Measurements from ENCODE around the gene KIAA1217. TPM values are rescaled to one million over a fixed set of nuclear protein-coding genes. Genes with fewer than 3 reads are reported as not detected.

The KIAA1217 gene
- total RNA-seq, 1 experiment from 2014 or later = 23.4 TPM

DNA sequence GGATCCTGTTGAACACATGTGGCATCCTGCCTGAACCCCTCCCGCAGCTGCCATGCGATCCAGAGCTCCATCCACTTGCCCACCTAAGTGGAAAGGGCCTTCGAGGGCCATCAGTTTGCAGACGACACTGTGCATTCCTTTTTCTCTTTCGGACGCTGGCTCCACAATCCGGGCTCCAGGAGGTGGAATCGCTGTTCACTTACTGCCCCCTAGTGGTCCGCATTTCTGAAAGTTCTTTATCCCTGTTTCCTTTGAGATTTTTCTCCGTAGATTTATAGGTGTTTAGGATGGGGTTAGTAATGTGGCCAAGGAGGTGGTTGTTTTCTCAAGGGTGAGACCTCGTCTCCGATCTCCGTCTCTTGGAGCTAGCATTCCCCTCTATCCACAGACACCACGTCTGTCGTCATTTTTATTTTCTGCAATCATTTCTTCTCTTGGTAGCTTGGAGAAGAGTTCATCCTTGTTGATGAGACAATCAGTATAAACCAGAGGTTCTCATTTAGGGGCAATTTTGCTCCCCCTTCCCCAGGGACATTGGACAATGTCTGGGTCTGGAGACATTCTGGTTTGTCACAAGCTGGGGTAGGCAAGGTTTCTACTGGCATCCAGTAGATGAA lies 310.2 kb downstream of the KIAA1217 start:
- H3K27me3 Mint-ChIP-seq (ENCODE audit: low read depth) = no peaks in the 10 kb centered on the region
- peaks cover 7% of the 10 kb centered on the region for H3K36me3 Mint-ChIP-seq
- no peak overlapping the region for H3K27ac Mint-ChIP-seq
- ChIA-PET POLR2A (interaction anchor here (0.6 to 1.0 kb wide), 2 partner anchors 212 to 948 kb away, joined by 3 to 4 read pairs; no protein-coding TSS in a partner anchor), CTCF (interaction anchor here (0.6 to 2.7 kb wide), 15 partner anchors 15 to 1204 kb away, joined by 3 to 15 read pairs (median 6); no protein-coding TSS in a partner anchor)
- no peaks in the 10 kb centered on the region for H3K9me3 Mint-ChIP-seq
- DNase-seq (ENCODE audit: low spot score) = peak; percentile 67
- no peak overlapping the region for H3K4me3 Mint-ChIP-seq
- ATAC-seq = peak; percentile 60
- peaks cover 12% of the 10 kb centered on the region for H3K4me1 Mint-ChIP-seq
- TF ChIP-seq, protein P1, sequence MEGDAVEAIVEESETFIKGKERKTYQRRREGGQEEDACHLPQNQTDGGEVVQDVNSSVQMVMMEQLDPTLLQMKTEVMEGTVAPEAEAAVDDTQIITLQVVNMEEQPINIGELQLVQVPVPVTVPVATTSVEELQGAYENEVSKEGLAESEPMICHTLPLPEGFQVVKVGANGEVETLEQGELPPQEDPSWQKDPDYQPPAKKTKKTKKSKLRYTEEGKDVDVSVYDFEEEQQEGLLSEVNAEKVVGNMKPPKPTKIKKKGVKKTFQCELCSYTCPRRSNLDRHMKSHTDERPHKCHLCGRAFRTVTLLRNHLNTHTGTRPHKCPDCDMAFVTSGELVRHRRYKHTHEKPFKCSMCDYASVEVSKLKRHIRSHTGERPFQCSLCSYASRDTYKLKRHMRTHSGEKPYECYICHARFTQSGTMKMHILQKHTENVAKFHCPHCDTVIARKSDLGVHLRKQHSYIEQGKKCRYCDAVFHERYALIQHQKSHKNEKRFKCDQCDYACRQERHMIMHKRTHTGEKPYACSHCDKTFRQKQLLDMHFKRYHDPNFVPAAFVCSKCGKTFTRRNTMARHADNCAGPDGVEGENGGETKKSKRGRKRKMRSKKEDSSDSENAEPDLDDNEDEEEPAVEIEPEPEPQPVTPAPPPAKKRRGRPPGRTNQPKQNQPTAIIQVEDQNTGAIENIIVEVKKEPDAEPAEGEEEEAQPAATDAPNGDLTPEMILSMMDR (IDR thresholded peaks at IDR 0.05) = peak; percentile 66
- TF ChIP-seq, protein P2, sequence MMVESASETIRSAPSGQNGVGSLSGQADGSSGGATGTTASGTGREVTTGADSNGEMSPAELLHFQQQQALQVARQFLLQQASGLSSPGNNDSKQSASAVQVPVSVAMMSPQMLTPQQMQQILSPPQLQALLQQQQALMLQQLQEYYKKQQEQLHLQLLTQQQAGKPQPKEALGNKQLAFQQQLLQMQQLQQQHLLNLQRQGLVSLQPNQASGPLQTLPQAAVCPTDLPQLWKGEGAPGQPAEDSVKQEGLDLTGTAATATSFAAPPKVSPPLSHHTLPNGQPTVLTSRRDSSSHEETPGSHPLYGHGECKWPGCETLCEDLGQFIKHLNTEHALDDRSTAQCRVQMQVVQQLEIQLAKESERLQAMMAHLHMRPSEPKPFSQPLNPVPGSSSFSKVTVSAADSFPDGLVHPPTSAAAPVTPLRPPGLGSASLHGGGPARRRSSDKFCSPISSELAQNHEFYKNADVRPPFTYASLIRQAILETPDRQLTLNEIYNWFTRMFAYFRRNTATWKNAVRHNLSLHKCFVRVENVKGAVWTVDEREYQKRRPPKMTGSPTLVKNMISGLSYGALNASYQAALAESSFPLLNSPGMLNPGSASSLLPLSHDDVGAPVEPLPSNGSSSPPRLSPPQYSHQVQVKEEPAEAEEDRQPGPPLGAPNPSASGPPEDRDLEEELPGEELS (CRISPR knock-in tag; IDR thresholded peaks at IDR 0.05) = no peak

DNA sequence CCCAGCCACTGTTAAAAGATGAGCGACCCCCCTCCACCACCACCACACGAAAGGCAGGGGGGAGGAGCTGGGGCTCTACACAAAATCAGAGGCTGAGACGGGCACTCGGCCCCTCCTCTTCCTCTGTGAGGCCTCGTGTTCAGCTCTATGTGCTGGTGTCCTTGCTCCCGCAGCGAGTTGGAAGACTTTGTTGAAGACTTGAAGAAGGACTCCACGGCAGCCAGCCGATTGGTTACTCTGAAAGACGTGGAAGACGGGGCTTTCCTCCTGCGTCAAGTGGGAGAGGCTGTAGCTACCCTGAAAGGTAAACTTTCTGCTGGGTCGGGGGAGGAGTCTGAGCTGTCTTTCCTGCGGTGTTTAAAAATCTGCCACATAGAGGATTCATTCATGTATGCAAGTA lies 311.0 kb downstream of the KIAA1217 start:
- Mint-ChIP-seq H3K27ac (peak overlapping the region; percentile 22; the same call in 1 of the 2 replicates), H3K4me3 (peak overlapping the region; percentile 33), H3K27me3 (ENCODE audit: low read depth) (no peaks in the 10 kb centered on the region), H3K36me3 (peaks cover 7% of the 10 kb centered on the region), H3K4me1 (peaks cover 12% of the 10 kb centered on the region), H3K9me3 (no peaks in the 10 kb centered on the region)
- CTCF ChIA-PET = interaction anchor here (0.7 to 2.7 kb wide), 16 partner anchors 9 to 1205 kb away, joined by 3 to 15 read pairs (median 4); no protein-coding TSS in a partner anchor
- POLR2A ChIA-PET = interaction anchor here (1.0 kb wide), 1 partner anchor 213 kb away, joined by 3 read pairs; no protein-coding TSS in a partner anchor
- peak; percentile 72 for ATAC-seq
- peak; percentile 41 for DNase-seq (ENCODE audit: low spot score)
- TF ChIP-seq, protein P3, sequence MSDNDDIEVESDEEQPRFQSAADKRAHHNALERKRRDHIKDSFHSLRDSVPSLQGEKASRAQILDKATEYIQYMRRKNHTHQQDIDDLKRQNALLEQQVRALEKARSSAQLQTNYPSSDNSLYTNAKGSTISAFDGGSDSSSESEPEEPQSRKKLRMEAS (CRISPR knock-in tag; IDR thresholded peaks at IDR 0.05) = peak; percentile 62
- TF ChIP-seq KAT7 (CRISPR knock-in tag; IDR thresholded peaks at IDR 0.05; ENCODE audit: borderline replicate concordance) = no peak

DNA sequence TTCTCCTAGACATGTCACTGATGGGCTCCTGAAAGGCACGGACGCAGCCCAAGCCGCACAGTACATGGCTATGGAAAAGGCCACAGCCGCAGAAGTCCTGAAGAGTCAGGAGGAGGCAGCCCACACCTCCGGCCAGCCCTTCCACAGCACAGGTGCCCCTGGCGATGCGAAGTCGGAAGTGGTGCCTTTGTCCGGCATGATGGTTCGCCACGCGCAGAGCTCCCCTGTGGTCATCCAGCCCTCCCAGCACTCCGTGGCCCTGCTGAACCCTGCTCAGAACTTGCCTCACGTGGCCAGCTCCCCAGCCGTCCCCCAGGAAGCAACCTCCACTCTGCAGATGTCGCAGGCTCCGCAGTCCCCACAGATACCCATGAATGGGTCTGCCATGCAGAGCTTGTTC lies 315.4 kb downstream of the KIAA1217 start:
- H3K9me3 Mint-ChIP-seq = no peaks in the 10 kb centered on the region
- ATAC-seq = no peak
- no peak for DNase-seq (ENCODE audit: low spot score)
- H3K4me3 Mint-ChIP-seq = no peak overlapping the region
- peaks cover 11% of the 10 kb centered on the region for H3K36me3 Mint-ChIP-seq
- ChIA-PET POLR2A (no interaction called here), CTCF (no interaction called here)
- no peak overlapping the region for H3K27ac Mint-ChIP-seq
- peaks cover 9% of the 10 kb centered on the region for H3K4me1 Mint-ChIP-seq
- H3K27me3 Mint-ChIP-seq (ENCODE audit: low read depth) = no peaks in the 10 kb centered on the region
- TF ChIP-seq FOXK1 (CRISPR knock-in tag; IDR thresholded peaks at IDR 0.05) (no peak), ESRRA (CRISPR knock-in tag; IDR thresholded peaks at IDR 0.05; ENCODE audit: borderline replicate concordance) (no peak), OVOL2 (CRISPR knock-in tag; IDR thresholded peaks at IDR 0.05; ENCODE audit: borderline replicate concordance) (no peak), RELA (CRISPR knock-in tag; IDR thresholded peaks at IDR 0.05; ENCODE audit: borderline replicate concordance) (no peak), NFYB (CRISPR knock-in tag; conservative IDR thresholded peaks at IDR 0.05; ENCODE audit: low read depth) (no peak), SP1 (CRISPR knock-in tag; conservative IDR thresholded peaks at IDR 0.05) (no peak), RORB (CRISPR knock-in tag; IDR thresholded peaks at IDR 0.05) (no peak), ZNF671 (CRISPR knock-in tag; IDR thresholded peaks at IDR 0.05) (no peak), TP53 (CRISPR knock-in tag; IDR thresholded peaks at IDR 0.05) (no peak)
- TF ChIP-seq, protein P4, sequence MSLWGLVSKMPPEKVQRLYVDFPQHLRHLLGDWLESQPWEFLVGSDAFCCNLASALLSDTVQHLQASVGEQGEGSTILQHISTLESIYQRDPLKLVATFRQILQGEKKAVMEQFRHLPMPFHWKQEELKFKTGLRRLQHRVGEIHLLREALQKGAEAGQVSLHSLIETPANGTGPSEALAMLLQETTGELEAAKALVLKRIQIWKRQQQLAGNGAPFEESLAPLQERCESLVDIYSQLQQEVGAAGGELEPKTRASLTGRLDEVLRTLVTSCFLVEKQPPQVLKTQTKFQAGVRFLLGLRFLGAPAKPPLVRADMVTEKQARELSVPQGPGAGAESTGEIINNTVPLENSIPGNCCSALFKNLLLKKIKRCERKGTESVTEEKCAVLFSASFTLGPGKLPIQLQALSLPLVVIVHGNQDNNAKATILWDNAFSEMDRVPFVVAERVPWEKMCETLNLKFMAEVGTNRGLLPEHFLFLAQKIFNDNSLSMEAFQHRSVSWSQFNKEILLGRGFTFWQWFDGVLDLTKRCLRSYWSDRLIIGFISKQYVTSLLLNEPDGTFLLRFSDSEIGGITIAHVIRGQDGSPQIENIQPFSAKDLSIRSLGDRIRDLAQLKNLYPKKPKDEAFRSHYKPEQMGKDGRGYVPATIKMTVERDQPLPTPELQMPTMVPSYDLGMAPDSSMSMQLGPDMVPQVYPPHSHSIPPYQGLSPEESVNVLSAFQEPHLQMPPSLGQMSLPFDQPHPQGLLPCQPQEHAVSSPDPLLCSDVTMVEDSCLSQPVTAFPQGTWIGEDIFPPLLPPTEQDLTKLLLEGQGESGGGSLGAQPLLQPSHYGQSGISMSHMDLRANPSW (CRISPR knock-in tag; conservative IDR thresholded peaks at IDR 0.05; ENCODE audit: low read depth) = no peak
- TF ChIP-seq, protein P3 (CRISPR knock-in tag; IDR thresholded peaks at IDR 0.05) = no peak
- TF ChIP-seq, protein P5, sequence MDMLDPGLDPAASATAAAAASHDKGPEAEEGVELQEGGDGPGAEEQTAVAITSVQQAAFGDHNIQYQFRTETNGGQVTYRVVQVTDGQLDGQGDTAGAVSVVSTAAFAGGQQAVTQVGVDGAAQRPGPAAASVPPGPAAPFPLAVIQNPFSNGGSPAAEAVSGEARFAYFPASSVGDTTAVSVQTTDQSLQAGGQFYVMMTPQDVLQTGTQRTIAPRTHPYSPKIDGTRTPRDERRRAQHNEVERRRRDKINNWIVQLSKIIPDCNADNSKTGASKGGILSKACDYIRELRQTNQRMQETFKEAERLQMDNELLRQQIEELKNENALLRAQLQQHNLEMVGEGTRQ (CRISPR knock-in tag; IDR thresholded peaks at IDR 0.05) = no peak
- TF ChIP-seq, protein P6, sequence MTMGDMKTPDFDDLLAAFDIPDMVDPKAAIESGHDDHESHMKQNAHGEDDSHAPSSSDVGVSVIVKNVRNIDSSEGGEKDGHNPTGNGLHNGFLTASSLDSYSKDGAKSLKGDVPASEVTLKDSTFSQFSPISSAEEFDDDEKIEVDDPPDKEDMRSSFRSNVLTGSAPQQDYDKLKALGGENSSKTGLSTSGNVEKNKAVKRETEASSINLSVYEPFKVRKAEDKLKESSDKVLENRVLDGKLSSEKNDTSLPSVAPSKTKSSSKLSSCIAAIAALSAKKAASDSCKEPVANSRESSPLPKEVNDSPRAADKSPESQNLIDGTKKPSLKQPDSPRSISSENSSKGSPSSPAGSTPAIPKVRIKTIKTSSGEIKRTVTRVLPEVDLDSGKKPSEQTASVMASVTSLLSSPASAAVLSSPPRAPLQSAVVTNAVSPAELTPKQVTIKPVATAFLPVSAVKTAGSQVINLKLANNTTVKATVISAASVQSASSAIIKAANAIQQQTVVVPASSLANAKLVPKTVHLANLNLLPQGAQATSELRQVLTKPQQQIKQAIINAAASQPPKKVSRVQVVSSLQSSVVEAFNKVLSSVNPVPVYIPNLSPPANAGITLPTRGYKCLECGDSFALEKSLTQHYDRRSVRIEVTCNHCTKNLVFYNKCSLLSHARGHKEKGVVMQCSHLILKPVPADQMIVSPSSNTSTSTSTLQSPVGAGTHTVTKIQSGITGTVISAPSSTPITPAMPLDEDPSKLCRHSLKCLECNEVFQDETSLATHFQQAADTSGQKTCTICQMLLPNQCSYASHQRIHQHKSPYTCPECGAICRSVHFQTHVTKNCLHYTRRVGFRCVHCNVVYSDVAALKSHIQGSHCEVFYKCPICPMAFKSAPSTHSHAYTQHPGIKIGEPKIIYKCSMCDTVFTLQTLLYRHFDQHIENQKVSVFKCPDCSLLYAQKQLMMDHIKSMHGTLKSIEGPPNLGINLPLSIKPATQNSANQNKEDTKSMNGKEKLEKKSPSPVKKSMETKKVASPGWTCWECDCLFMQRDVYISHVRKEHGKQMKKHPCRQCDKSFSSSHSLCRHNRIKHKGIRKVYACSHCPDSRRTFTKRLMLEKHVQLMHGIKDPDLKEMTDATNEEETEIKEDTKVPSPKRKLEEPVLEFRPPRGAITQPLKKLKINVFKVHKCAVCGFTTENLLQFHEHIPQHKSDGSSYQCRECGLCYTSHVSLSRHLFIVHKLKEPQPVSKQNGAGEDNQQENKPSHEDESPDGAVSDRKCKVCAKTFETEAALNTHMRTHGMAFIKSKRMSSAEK (CRISPR knock-in tag; IDR thresholded peaks at IDR 0.05; ENCODE audit: borderline replicate concordance) = no peak
